ENCODE measurements around the gene SLC44A2.

Gene SLC44A2

GRCh38 chr19:10683582-10683981 lies 58.2 kb downstream of the SLC44A2 start:
- no peak for DNase-seq

- no peak for DNase-seq
Observed at GRCh38 chr19:10685210-10685609, 59.9 kb downstream of the SLC44A2 start.

GRCh38 chr19:10686193-10686592 lies 60.8 kb downstream of the SLC44A2 start:
- DNase-seq: no peak

- DNase-seq: no peak
Observed at GRCh38 chr19:10686661-10687517, 61.5 kb downstream of the SLC44A2 start.

- no peak for DNase-seq
Observed at GRCh38 chr19:10687518-10688288, 62.4 kb downstream of the SLC44A2 start.

GRCh38 chr19:10688545-10689280 lies 63.4 kb downstream of the SLC44A2 start:
- DNase-seq: no peak

GRCh38 chr19:10690341-10690781 lies 65.0 kb downstream of the SLC44A2 start:
- no peak for DNase-seq

GRCh38 chr19:10691178-10691881 lies 66.0 kb downstream of the SLC44A2 start:
- DNase-seq: no peak

GRCh38 chr19:10691883-10692282 lies 66.5 kb downstream of the SLC44A2 start:
- no peak for DNase-seq

GRCh38 chr19:10692673-10693264 lies 67.4 kb downstream of the SLC44A2 start:
- no peak for DNase-seq

All from activated CD4-positive, alpha-beta T cell treated with anti-CD3 and anti-CD28 coated beads, Interleukin-2, amount 50 U/mL, for 4 hours (primary cell).